ENCODE measurements around the gene CLDN3.

CLDN3 gene

GRCh38 chr7:73770860-73771670, 995 bp upstream of the CLDN3 start:
- no peak for DNase-seq

- DNase-seq, result no peak
These were observed 529 bp downstream of the CLDN3 start for GRCh38 chr7:73769481-73770001.

- DNase-seq, result no peak
These were observed 1.2 kb downstream of the CLDN3 start for GRCh38 chr7:73768641-73769480.

GRCh38 chr7:73766556-73767229, 3.4 kb downstream of the CLDN3 start:
- DNase-seq, result no peak

- DNase-seq, result no peak
These were observed 7.4 kb downstream of the CLDN3 start for GRCh38 chr7:73762659-73762999.

GRCh38 chr7:73761854-73762658, 8.0 kb downstream of the CLDN3 start:
- no peak for DNase-seq

GRCh38 chr7:73758581-73759138, 11.4 kb downstream of the CLDN3 start:
- DNase-seq, result no peak

GRCh38 chr7:73749931-73750776, 19.9 kb downstream of the CLDN3 start:
- DNase-seq, result no peak

- no peak for DNase-seq
These were observed 23.7 kb downstream of the CLDN3 start for GRCh38 chr7:73746378-73746777.

GRCh38 chr7:73742753-73743641, 27.1 kb downstream of the CLDN3 start:
- DNase-seq, result no peak

GRCh38 chr7:73742338-73742752, 27.7 kb downstream of the CLDN3 start:
- no peak for DNase-seq

- no peak for DNase-seq
These were observed 28.5 kb downstream of the CLDN3 start for GRCh38 chr7:73741600-73741999.

- no peak for DNase-seq
These were observed 29.3 kb downstream of the CLDN3 start for GRCh38 chr7:73740771-73741170.

GRCh38 chr7:73740212-73740611, 29.9 kb downstream of the CLDN3 start:
- no peak for DNase-seq

- DNase-seq, result no peak
These were observed 30.7 kb downstream of the CLDN3 start for GRCh38 chr7:73739387-73739767.

GRCh38 chr7:73738612-73739386, 31.3 kb downstream of the CLDN3 start, which contains the start of gene ABHD11:
TSS of gene ABHD11 (minus strand) at chr7:73738802. CDS start at chr7:73738770, 32 bp downstream.
- peak; percentile 98 for DNase-seq

- peak; percentile 69 for DNase-seq
These were observed 31.9 kb downstream of the CLDN3 start for GRCh38 chr7:73738220-73738611.

- no peak for DNase-seq
These were observed 32.4 kb downstream of the CLDN3 start for GRCh38 chr7:73737491-73738219.
